HepG2 (cell line): ENCODE measurements around the gene FHIP1B. TPM values are rescaled to one million over a fixed set of nuclear protein-coding genes. Genes with fewer than 3 reads are reported as not detected.

Experiments
- ATF4 ChIP-seq, 2 experiments: fragments of 450-650 bp in 1 of 2; sonication (generic) in 1 of 2; formaldehyde crosslinking; IDR thresholded peaks; 2 replicates each; pipeline versions ENCODE4 v1.5.0 to v1.8.0; 2020 to 2022; ENCODE audit warnings: mild to moderate bottlenecking in 1 of 2, missing genetic modification reagents in 1 of 2
- CBX2 ChIP-seq, 2 experiments: fragments of 200-600 bp in 1 of 2; sonication (generic); formaldehyde crosslinking in 1 of 2; IDR thresholded peaks; 2 replicates each; pipeline versions ENCODE4 v1.7.0 to v1.8.1; 2018 to 2022; ENCODE audit warnings: low read depth in 2 of 2, low read length in 1 of 2, mild to moderate bottlenecking in 1 of 2, missing genetic modification reagents in 1 of 2
- CTCF ChIP-seq: sonication (generic); formaldehyde crosslinking; IDR thresholded peaks from 2 replicates; pipeline ENCODE4 v1.5.0; 2020; ENCODE audit warnings: mild to moderate bottlenecking, missing genetic modification reagents, moderate library complexity
- DRAP1 ChIP-seq: IDR thresholded peaks from 2 replicates; pipeline ENCODE4 v1.6.1; 2016; ENCODE audit warnings: missing genetic modification reagents, missing compliant biosample characterization
- FOXK1 ChIP-seq: sonication (generic); formaldehyde crosslinking; IDR thresholded peaks from 2 replicates; pipeline ENCODE4 v1.4.0; 2020; ENCODE audit warnings: low read depth, missing genetic modification reagents, borderline replicate concordance
- HNF4A ChIP-seq: sonication (generic); formaldehyde crosslinking; IDR thresholded peaks from 2 replicates; pipeline ENCODE4 v1.4.0; 2020; ENCODE audit warnings: missing genetic modification reagents
- MYC ChIP-seq: sonication (generic); formaldehyde crosslinking; IDR thresholded peaks from 2 replicates; pipeline ENCODE4 v1.9.0; 2021; ENCODE audit warnings: missing genetic modification reagents, borderline replicate concordance
- NFAT5 ChIP-seq: sonication (generic); formaldehyde crosslinking; IDR thresholded peaks from 2 replicates; pipeline ENCODE4 v1.4.0; 2020; ENCODE audit warnings: missing genetic modification reagents
- NFIB ChIP-seq: sonication (generic); formaldehyde crosslinking; IDR thresholded peaks from 2 replicates; pipeline ENCODE4 v1.9.0; 2021; ENCODE audit warnings: missing genetic modification reagents, mild to moderate bottlenecking, borderline replicate concordance
- SKI ChIP-seq: fragments of 450-650 bp; IDR thresholded peaks from one replicate; pipeline ENCODE4 v1.6.1; 2018; ENCODE audit warnings: mild to moderate bottlenecking; ENCODE audit not compliant: partially characterized antibody
- ZNF282 ChIP-seq: fragments of 450-650 bp; IDR thresholded peaks from 2 replicates; pipeline ENCODE4 v1.6.1; 2018; ENCODE audit not compliant: partially characterized antibody
- ZNF333 ChIP-seq: sonication (generic); formaldehyde crosslinking; IDR thresholded peaks from 2 replicates; pipeline ENCODE4 v1.4.0; 2020; ENCODE audit warnings: mild to moderate bottlenecking, missing genetic modification reagents, borderline replicate concordance
- ZNF704 ChIP-seq: sonication (generic); formaldehyde crosslinking; IDR thresholded peaks from 2 replicates; pipeline ENCODE4 v1.8.1; 2023; ENCODE audit warnings: mild to moderate bottlenecking, inconsistent platforms, moderate library complexity, missing genetic modification reagents, borderline replicate concordance
- polyA plus RNA-seq, 8 experiments: library from polyadenylated mRNA; depleted of rRNA in 3 of 8; stranded (reverse) in 7 of 8; unstranded in 1 of 8; fragments of >200 nt; fragmentation: Illumina TruSeq in 4 of 8; extraction: Trizol in 4 of 8; gene quantifications; 2 replicates each; pipeline versions ENCODE4 v1.2.1 to v1.2.3, GENCODE V29; 2011 to 2016; ENCODE audit warnings: low read depth in 4 of 8, missing spikeins in 1 of 8, mixed read lengths in 1 of 8; ENCODE audit not compliant: insufficient read depth in 1 of 8
- total RNA-seq, 5 experiments: library from RNA; depleted of rRNA; stranded (reverse); fragments of >200 nt; fragmentation: Illumina TruSeq; extraction: Trizol; gene quantifications; 2 replicates each; pipeline ENCODE4 v1.2.3, GENCODE V29; 2016; ENCODE audit warnings: low read depth in 1 of 5

Gene FHIP1B
- total and polyA plus RNA-seq, 2 of the 13 experiments (the other 11 are each of a cell fraction or from before 2014, with no cell fraction given) = 14.1 to 18.6 TPM

- TF ChIP-seq NFAT5 (CRISPR knock-in tag) = no peak
- TF ChIP-seq ZNF282 = no peak
- peak; percentile 66; the same call in 1 of the 2 replicates for TF ChIP-seq MYC (CRISPR knock-in tag)
- TF ChIP-seq HNF4A = no peak
- peak; percentile 4; the same call in 1 of the 2 replicates for TF ChIP-seq CTCF (CRISPR knock-in tag)
- TF ChIP-seq NFIB (CRISPR knock-in tag) = no peak
- TF ChIP-seq ATF4 (CRISPR knock-in tag; IDR thresholded peaks at IDR 0.05) = peak in 1 of 2 experiments; percentile 85; a peak in 2 of 4 replicates
- 0 out of 2 replicates have a peak, but pooled peaks have one; percentile 24 for TF ChIP-seq ZNF704 (CRISPR knock-in tag)
- TF ChIP-seq SKI = peak; percentile 50
- peak; percentile 61; the same call in 1 of the 2 replicates for TF ChIP-seq FOXK1
- TF ChIP-seq ZNF333 (CRISPR knock-in tag) = no peak
- TF ChIP-seq CBX2 (IDR thresholded peaks at IDR 0.05; ENCODE audit: low read depth, low read length) = no peak
- TF ChIP-seq CBX2 (CRISPR knock-in tag; IDR thresholded peaks at IDR 0.05; ENCODE audit: low read depth) = 0 out of 2 replicates have a peak, but pooled peaks have one; percentile 47
- TF ChIP-seq DRAP1 (CRISPR knock-in tag) = peak; percentile 73
Measured at GRCh38 chr11:6234387-6235107, at the start of gene FHIP1B (continued).
